NCI-H526 treated with DMSO at 0.1 percent for 48 hours (cell line): ENCODE results near the gene PGAM4.
"Not testable (repeated sequence)": the region's sequence is repeated elsewhere in the genome, so short reads cannot be mapped to it uniquely, and the experiment has no call there.

Source experiments
- DNase-seq: peaks from one replicate; lab custom pipeline; 2025; lab: John Stamatoyannopoulos, UW

The PGAM4 gene

DNA sequence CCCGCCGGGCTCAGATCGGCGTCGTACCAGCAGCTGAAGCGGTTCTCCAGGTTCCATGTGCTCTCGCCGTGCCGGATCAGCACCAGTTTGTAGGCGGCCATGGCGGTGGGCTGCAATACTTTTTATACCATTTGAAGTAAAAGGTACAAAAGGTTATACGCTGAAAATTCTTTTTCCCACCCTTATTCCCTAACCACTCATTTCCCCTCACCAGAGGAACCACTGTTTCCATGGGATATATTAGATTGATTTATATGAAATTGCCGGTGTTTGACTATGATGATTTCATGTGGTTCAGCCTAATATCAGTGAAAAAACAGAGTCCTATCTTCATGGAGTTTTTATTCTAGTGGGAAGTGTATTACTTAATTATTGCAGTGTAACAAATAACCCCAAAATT is at the start of gene PGAM4:
PGAM4 (minus strand) TSS at position 101 of the 400 bp plus-strand sequence; CDS start at position 101, 0 bp downstream.
- DNase-seq = no peak

DNA sequence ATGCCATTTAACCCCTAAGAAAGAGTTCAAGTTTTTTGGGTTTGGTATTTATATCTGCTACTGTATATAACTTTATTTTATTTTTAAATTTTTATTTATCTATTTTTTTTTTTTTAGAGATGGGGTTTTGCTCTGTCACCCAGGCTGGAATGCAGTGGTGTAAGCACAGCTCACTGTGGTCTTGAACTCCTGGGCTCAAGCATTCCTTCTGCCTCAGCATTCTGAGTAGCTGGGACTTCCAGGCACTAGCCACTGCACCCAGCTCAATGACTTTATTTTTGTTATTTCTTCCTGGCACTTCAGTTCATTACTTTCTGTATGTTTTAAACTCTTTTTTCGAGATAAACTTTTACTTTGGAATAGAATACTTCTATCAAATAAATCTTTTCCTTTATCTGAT is 42.4 kb upstream of the PGAM4 start:
- DNase-seq = no peak

- DNase-seq = no peak
These were observed 10.4 kb upstream of the PGAM4 start for GRCh38 chrX:77979870-77980269.

GRCh38 chrX:77977518-77977917 is 8.1 kb upstream of the PGAM4 start:
- DNase-seq = no peak

DNA sequence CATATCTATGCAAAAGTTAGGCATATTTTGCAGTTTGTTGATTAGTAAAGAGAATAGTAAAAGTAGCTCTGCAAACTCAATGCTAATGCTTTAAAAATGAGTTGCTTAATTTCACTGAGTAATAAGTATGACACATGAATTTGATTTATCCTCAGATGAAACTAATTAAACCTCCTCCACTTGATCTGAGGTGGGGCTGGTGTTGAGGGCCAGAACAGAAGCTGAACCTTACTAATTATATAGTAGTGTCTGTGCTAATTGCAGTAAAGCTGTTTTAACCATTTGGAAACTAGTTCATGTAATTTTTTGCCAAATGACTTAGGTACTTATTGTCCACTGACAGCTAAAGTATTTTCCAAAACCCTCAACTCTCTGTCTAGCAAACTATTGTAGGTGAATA is 7.7 kb upstream of the PGAM4 start:
- DNase-seq = no peak

DNA sequence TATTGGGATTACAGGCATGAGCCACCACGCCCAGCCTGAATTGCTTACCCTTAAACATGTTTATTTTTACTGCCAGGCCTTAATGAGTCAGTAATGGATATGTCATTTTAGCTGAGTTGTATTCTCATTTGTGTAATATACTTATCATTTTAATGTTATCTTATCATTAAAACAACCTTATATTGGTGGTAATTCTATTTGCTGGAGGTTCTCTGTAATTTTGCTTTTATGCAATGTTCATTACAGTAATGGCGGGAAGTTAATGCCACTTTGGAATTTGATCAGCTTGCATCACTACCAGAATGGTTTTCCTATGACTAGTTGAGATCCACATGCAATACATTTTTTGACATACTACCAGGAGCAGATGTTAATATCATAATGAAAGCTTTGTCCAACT is 6.3 kb upstream of the PGAM4 start:
- no peak for DNase-seq

DNA sequence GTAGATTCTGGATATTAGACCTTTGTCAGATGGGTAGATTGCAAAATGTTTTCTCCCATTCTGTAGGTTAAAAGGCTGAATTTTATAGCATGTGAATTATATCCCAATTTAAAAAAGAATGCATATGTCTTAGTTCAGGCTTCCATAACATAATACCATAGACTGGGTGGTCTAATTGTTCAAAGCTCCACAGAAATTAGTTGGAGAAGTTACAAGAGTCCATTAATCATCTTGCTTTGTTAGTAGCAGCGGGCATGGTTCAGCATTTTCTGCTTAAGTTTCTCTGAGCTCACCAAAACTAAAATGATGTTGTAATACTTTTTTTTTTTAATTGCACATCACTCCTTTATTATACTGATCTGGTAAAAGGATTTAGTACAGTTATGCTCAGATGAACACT is 1.8 kb downstream of the PGAM4 start:
- DNase-seq = no peak

DNA sequence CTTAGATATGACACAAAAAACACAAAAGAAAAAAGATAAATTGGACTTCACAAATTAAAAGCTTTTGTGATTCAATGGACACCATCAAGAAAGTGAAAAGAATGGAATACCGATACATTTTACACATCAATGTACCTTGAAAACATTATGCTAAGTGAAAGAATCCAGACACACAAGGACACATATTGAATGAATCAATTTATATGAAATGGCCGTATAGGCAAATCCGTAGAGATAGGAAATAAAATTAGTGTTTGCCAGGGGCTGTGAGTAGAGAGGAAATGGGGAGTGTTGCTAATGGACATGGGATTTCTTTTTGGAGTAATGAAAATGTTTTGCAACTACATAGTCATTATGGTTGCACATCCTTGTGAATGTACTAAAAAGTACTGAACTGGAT is 3.1 kb downstream of the PGAM4 start:
- no peak for DNase-seq

GRCh38 chrX:77962068-77962902 is 7.2 kb downstream of the PGAM4 start:
- no peak for DNase-seq

GRCh38 chrX:77961063-77961462 is 8.4 kb downstream of the PGAM4 start:
- no peak for DNase-seq

- no peak for DNase-seq
These were observed 8.9 kb downstream of the PGAM4 start for GRCh38 chrX:77960567-77960966.

GRCh38 chrX:77953708-77954107 is 15.7 kb downstream of the PGAM4 start:
- no peak for DNase-seq

DNA sequence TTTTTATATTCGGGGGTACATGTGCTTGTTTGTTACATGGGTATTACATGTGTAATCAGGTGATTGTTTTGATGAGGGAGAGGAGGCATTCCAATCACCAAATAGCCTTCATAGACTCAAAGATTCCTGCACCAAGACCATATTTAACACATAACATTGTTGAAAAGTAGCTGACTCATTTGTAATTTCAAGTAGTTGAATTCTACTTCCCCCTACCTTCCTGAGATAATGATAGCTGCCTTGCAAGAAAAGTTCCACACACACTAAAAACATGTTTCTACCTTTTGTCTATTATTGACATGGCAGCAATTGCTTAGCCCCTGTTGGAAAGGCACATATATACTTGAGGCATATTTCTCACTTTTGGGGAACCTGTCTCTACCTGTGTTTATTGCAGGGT is 16.1 kb downstream of the PGAM4 start:
- no peak for DNase-seq

- no peak for DNase-seq
These were observed 17.3 kb downstream of the PGAM4 start for GRCh38 chrX:77952173-77952572.

- no peak for DNase-seq
These were observed 19.6 kb downstream of the PGAM4 start for GRCh38 chrX:77949840-77950239.

GRCh38 chrX:77946571-77946970 is 22.9 kb downstream of the PGAM4 start:
- DNase-seq = no peak

DNA sequence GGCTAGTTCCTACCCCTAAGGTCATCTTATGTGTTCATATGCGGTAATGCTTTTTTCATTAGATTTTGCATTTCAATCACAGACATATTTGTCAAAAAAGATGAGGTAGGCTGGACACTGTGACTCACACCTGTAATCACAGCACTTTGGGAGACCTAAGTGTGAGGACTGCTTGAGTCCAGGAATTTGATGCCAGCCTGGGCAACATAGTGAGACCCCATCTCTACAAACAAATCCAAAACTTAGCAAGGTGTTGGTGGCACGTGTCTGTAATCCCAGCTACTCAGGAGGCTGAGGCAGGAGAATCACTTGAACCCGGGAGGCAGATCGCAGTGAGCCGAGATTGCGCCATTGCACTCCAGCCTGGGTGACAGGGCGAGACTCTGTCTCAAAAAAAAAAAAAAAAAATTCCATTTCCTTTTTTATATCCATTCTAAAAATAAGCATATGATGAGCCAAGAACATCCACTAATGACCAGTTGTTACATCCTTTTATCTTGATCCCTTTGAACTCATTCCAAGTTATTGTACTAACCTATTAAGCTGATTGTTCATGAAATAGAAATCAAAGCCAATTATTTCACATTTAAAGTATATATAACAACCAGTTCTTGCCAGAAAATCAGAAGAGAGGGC is 23.4 kb downstream of the PGAM4 start:
- no peak for DNase-seq

- DNase-seq = not testable (repeated sequence)
These were observed 24.4 kb downstream of the PGAM4 start for GRCh38 chrX:77945031-77945430.

DNA sequence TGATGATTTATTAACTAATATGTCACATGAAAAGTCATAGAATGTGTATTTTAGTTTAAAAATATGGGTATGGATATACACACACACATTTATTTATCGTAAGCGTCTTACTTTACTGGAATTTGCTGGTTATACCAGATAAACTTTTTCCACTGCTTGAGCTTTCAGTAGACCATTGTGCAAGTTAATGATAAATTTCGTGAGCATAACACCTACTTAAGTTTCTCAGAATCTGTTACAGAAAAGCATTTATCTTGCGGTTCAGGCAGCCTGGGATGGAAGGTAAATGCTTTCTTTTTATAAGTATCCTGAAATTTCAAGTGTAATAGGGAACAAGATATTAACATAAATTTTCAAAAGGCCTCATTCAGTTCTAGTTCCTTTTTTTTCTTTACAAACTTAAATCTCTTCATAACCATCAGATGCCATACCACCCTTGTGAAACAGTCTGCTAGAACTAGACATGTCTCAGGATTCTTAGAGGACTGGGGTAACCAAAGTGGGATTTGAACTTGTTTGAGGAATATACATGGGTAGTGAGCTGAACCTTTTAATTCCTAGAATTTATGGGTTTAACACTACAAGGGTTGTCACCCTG is 31.3 kb downstream of the PGAM4 start:
- no peak for DNase-seq

- no peak for DNase-seq
These were observed 32.1 kb downstream of the PGAM4 start for GRCh38 chrX:77937291-77937690.

GRCh38 chrX:77936299-77936698 is 33.1 kb downstream of the PGAM4 start:
- DNase-seq = no peak

DNA sequence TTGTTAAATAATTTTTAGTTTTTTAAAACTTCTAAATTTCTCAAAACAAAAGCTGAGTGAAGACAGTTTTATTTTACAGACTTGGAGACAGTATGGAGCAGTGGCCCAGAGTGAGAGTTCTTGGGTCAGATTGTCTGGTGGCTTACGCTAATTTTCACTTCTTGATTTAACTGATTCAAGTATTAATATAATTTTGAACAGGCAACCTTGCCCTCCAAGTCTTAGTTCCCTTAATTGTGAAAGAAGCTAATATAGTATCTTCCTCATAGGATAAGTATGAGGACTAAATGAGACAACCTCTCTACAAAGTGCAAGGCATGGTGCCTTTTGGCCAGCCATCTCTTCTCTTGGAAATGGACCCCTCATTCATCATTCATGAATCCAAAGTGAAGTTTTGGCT is 33.6 kb downstream of the PGAM4 start:
- no peak for DNase-seq

- no peak for DNase-seq
These were observed 38.9 kb downstream of the PGAM4 start for GRCh38 chrX:77930581-77930980.
